GM23338 (cell line): ENCODE results near the gene NGLY1. TPM values are rescaled to one million over a fixed set of nuclear protein-coding genes. Genes with fewer than 3 reads are reported as not detected.

Source experiments
- ATAC-seq: fragments of 200-7000 bp; cut with Tn5 transposase; 3 replicates; pipeline ENCODE4 v1.9.1; 2020
- DNase-seq: peaks from one replicate; pipeline ENCODE4 v3.0.0-alpha.2; 2015; ENCODE audit warnings: low spot score
- H2AFZ ChIP-seq: fragments of 200-600 bp; sonication (generic); 2 replicates; pipeline ENCODE4 v1.8.0; 2016; ENCODE audit warnings: antibody characterized with exemption, mild to moderate bottlenecking, moderate library complexity
- H3F3A ChIP-seq: fragments of 200-600 bp; sonication (generic); replicated peaks from 2 replicates; pipeline ENCODE4 v1.8.0; 2017; ENCODE audit warnings: antibody characterized with exemption, mixed run types, low read depth
- H3K27ac ChIP-seq: fragments of 200-600 bp; sonication (generic); 2 replicates; pipeline ENCODE4 v1.6.1; 2016; ENCODE audit warnings: low read depth
- H3K27me3 ChIP-seq: fragments of 200-600 bp; sonication (generic); 2 replicates; pipeline ENCODE4 v1.8.0; 2016; ENCODE audit warnings: mild to moderate bottlenecking, mixed run types, moderate library complexity; ENCODE audit not compliant: insufficient read depth
- H3K36me3 ChIP-seq: fragments of 200-600 bp; sonication (generic); 2 replicates; pipeline ENCODE4 v1.8.0; 2016; ENCODE audit warnings: mild to moderate bottlenecking; ENCODE audit not compliant: insufficient read depth
- H3K4me1 ChIP-seq: fragments of 200-600 bp; sonication (generic); 2 replicates; pipeline ENCODE4 v1.8.0; 2016; ENCODE audit warnings: mild to moderate bottlenecking, moderate library complexity; ENCODE audit not compliant: insufficient read depth
- H3K4me2 ChIP-seq: fragments of 200-600 bp; sonication (generic); 2 replicates; pipeline ENCODE4 v1.7.1; 2017; ENCODE audit warnings: mixed run types
- H3K4me3 ChIP-seq: fragments of 200-600 bp; sonication (generic); 2 replicates; pipeline ENCODE4 v1.6.1; 2016; ENCODE audit warnings: mixed run types
- H3K79me2 ChIP-seq: fragments of 200-600 bp; sonication (generic); replicated peaks from 2 replicates; pipeline ENCODE4 v1.8.0; 2017; ENCODE audit warnings: mild to moderate bottlenecking; ENCODE audit not compliant: insufficient read depth
- H3K9me2 ChIP-seq: fragments of 200-600 bp; sonication (generic); 2 replicates; pipeline ENCODE4 v1.8.0; 2017; ENCODE audit not compliant: insufficient read depth
- H4K20me1 ChIP-seq: fragments of 200-600 bp; sonication (generic); replicated peaks from 2 replicates; pipeline ENCODE4 v1.8.0; 2017; ENCODE audit warnings: mild to moderate bottlenecking; ENCODE audit not compliant: insufficient read depth
- H3K27ac Mint-ChIP-seq: 2 replicates; pipeline ENCODE4 v1.8.0; 2020; ENCODE audit warnings: inconsistent platforms, mild to moderate bottlenecking, moderate library complexity, mixed read lengths
- H3K27me3 Mint-ChIP-seq: 3 replicates; pipeline ENCODE4 v1.8.0; 2022; ENCODE audit warnings: low read depth, mild to moderate bottlenecking, moderate library complexity, mixed read lengths, inconsistent platforms; ENCODE audit not compliant: insufficient read depth, poor library complexity
- H3K36me3 Mint-ChIP-seq: 3 replicates; pipeline ENCODE4 v1.8.0; 2021; ENCODE audit warnings: low read depth, mild to moderate bottlenecking, inconsistent platforms, moderate library complexity, mixed read lengths
- H3K4me1 Mint-ChIP-seq: 3 replicates; pipeline ENCODE4 v1.8.0; 2020; ENCODE audit warnings: mild to moderate bottlenecking, inconsistent platforms, mixed read lengths
- H3K4me3 Mint-ChIP-seq: 3 replicates; pipeline ENCODE4 v1.8.0; 2021; ENCODE audit warnings: moderate library complexity, mild to moderate bottlenecking, inconsistent platforms, mixed read lengths
- H3K9me3 Mint-ChIP-seq: 3 replicates; pipeline ENCODE4 v1.8.0; 2020; ENCODE audit warnings: moderate library complexity, mild to moderate bottlenecking, inconsistent platforms, mixed read lengths
- CREB1 ChIP-seq: fragments of 250-450 bp; sonication (Bioruptor Pico); IDR thresholded peaks from 2 replicates; pipeline ENCODE4 v1.5.0; 2020; ENCODE audit warnings: low read depth, mild to moderate bottlenecking, moderate library complexity
- EZH2 ChIP-seq: fragments of 200-600 bp; sonication (generic); IDR thresholded peaks from one replicate; pipeline ENCODE4 v1.8.0; 2017; ENCODE audit warnings: antibody characterized with exemption, mild to moderate bottlenecking, low read depth; ENCODE audit not compliant: unreplicated experiment
- EZH2phosphoT487 ChIP-seq: fragments of 200-600 bp; sonication (generic); IDR thresholded peaks from one replicate; pipeline ENCODE4 v1.8.1; 2018; ENCODE audit warnings: antibody characterized with exemption; ENCODE audit not compliant: unreplicated experiment
- JUNB ChIP-seq: IDR thresholded peaks from one replicate; pipeline ENCODE4 v1.6.1; 2016; ENCODE audit warnings: antibody characterized with exemption; ENCODE audit not compliant: unreplicated experiment
- NANOG ChIP-seq: IDR thresholded peaks from 2 replicates; pipeline ENCODE4 v1.6.1; 2016; ENCODE audit warnings: antibody characterized with exemption, borderline replicate concordance
- POLR2AphosphoS5 ChIP-seq: IDR thresholded peaks from 2 replicates; pipeline ENCODE4 v1.6.1; 2016; ENCODE audit warnings: antibody characterized with exemption, low read depth
- STAT1 ChIP-seq: IDR thresholded peaks from one replicate; pipeline ENCODE4 v1.6.1; 2016; ENCODE audit warnings: antibody characterized with exemption; ENCODE audit not compliant: unreplicated experiment
- ZNF114 ChIP-seq: fragments of 250-450 bp; sonication (Bioruptor Pico); IDR thresholded peaks from 2 replicates; pipeline ENCODE4 v1.5.0; 2020; ENCODE audit warnings: mild to moderate bottlenecking, moderate library complexity
- ZNF331 ChIP-seq: fragments of 250-450 bp; sonication (Bioruptor Pico); IDR thresholded peaks from 2 replicates; pipeline ENCODE4 v1.5.0; 2020; ENCODE audit warnings: low read depth, mild to moderate bottlenecking, moderate library complexity
- polyA plus RNA-seq: library from polyadenylated mRNA; unstranded; fragments of >200 nt; fragmentation: Nextera tagmentation; extraction: Ambion mirVana; gene quantifications from 2 replicates; pipeline ENCODE4 v1.2.1, GENCODE V29; 2016
- total RNA-seq: library from RNA; depleted of rRNA; stranded (reverse); fragments of >200 nt; shearing (Covaris generic); gene quantifications from 2 replicates; pipeline ENCODE4 v1.2.3, GENCODE V29; 2014
- TF ChIP-seq, protein P1 (sequence below): fragments of 250-450 bp; sonication (Bioruptor Pico); IDR thresholded peaks from 2 replicates; pipeline ENCODE4 v1.5.0; 2020; ENCODE audit warnings: mild to moderate bottlenecking, moderate library complexity
- TF ChIP-seq, protein P2 (sequence below): IDR thresholded peaks from 2 replicates; pipeline ENCODE4 v1.6.1; 2016; ENCODE audit warnings: antibody characterized with exemption
- TF ChIP-seq, protein P3 (sequence below), 2 experiments: fragments of 200-600 bp in 1 of 2; sonication (generic) in 1 of 2; conservative IDR thresholded peaks; 2 replicates each; pipeline versions ENCODE4 v1.5.1 to v1.6.1; 2016 to 2017; ENCODE audit warnings: antibody characterized with exemption in 2 of 2, low read depth in 2 of 2, mild to moderate bottlenecking in 2 of 2, moderate library complexity in 1 of 2
- TF ChIP-seq, protein P4 (sequence below): IDR thresholded peaks from one replicate; pipeline ENCODE4 v1.6.1; 2018; ENCODE audit warnings: antibody characterized with exemption; ENCODE audit not compliant: unreplicated experiment

Gene NGLY1
- total and polyA plus RNA-seq, 2 experiments from 2014 or later = 20.4 to 43.5 TPM

DNA sequence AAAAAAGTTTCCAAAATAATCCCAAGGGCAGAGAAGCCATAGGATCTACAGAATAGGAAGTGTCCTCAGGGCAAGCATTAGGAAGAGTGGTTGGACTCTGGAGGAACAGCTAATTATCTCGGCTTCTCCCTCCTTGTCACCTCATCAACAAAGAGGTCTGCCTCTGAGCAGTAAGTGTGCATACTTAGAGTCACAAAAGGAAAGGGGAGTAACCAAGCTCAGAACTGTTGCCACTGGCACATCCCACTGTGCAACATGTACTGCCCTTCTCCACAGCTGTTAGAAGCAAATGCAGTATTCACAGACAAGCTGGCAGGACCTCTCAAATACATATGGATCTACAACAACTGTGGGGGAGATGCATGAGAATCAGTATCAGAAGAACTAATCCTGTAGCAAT, 31.5 kb downstream of the NGLY1 start (continued):
- TF ChIP-seq EZH2 = no peak
- TF ChIP-seq EZH2phosphoT487 = no peak

DNA sequence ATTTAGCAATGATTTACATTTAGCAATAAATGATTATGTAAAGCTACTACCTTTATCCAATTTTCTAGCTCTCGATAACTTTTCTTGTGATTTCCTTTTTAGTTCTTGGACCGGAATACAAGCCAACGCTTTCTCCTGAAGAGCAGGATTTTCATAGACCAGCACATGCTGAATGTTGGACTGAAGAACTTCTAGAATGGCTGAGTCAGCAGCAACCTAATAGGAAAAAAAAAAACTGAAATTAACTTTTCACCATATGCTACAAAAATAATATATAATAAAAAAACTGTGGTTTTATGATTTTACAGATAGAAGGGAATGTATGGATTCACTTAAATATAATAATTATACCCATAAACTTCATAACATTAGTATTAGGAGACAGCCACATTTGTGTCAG, 32.2 kb downstream of the NGLY1 start:
- H3K36me3 ChIP-seq = peaks cover 5% of the 10 kb centered on the region; the same call in 1 of the 2 replicates
- peaks cover 2% of the 10 kb centered on the region for H3K27me3 Mint-ChIP-seq
- H3K4me2 ChIP-seq = no peak overlapping the region
- H3F3A ChIP-seq = no peaks in the 10 kb centered on the region
- no peaks in the 10 kb centered on the region for H3K79me2 ChIP-seq
- H3K36me3 Mint-ChIP-seq = peaks cover 26% of the 10 kb centered on the region
- H3K27me3 ChIP-seq = no peaks in the 10 kb centered on the region
- no peak overlapping the region for H3K4me3 ChIP-seq
- peaks cover 13% of the 10 kb centered on the region for H3K4me1 ChIP-seq
- ATAC-seq (no peak), DNase-seq (no peak)
- H3K9me3 Mint-ChIP-seq = no peaks in the 10 kb centered on the region
- TF ChIP-seq CREB1 (CRISPR knock-in tag) = no peak
- no peak for TF ChIP-seq ZNF114 (CRISPR knock-in tag)
- TF ChIP-seq, protein P1, sequence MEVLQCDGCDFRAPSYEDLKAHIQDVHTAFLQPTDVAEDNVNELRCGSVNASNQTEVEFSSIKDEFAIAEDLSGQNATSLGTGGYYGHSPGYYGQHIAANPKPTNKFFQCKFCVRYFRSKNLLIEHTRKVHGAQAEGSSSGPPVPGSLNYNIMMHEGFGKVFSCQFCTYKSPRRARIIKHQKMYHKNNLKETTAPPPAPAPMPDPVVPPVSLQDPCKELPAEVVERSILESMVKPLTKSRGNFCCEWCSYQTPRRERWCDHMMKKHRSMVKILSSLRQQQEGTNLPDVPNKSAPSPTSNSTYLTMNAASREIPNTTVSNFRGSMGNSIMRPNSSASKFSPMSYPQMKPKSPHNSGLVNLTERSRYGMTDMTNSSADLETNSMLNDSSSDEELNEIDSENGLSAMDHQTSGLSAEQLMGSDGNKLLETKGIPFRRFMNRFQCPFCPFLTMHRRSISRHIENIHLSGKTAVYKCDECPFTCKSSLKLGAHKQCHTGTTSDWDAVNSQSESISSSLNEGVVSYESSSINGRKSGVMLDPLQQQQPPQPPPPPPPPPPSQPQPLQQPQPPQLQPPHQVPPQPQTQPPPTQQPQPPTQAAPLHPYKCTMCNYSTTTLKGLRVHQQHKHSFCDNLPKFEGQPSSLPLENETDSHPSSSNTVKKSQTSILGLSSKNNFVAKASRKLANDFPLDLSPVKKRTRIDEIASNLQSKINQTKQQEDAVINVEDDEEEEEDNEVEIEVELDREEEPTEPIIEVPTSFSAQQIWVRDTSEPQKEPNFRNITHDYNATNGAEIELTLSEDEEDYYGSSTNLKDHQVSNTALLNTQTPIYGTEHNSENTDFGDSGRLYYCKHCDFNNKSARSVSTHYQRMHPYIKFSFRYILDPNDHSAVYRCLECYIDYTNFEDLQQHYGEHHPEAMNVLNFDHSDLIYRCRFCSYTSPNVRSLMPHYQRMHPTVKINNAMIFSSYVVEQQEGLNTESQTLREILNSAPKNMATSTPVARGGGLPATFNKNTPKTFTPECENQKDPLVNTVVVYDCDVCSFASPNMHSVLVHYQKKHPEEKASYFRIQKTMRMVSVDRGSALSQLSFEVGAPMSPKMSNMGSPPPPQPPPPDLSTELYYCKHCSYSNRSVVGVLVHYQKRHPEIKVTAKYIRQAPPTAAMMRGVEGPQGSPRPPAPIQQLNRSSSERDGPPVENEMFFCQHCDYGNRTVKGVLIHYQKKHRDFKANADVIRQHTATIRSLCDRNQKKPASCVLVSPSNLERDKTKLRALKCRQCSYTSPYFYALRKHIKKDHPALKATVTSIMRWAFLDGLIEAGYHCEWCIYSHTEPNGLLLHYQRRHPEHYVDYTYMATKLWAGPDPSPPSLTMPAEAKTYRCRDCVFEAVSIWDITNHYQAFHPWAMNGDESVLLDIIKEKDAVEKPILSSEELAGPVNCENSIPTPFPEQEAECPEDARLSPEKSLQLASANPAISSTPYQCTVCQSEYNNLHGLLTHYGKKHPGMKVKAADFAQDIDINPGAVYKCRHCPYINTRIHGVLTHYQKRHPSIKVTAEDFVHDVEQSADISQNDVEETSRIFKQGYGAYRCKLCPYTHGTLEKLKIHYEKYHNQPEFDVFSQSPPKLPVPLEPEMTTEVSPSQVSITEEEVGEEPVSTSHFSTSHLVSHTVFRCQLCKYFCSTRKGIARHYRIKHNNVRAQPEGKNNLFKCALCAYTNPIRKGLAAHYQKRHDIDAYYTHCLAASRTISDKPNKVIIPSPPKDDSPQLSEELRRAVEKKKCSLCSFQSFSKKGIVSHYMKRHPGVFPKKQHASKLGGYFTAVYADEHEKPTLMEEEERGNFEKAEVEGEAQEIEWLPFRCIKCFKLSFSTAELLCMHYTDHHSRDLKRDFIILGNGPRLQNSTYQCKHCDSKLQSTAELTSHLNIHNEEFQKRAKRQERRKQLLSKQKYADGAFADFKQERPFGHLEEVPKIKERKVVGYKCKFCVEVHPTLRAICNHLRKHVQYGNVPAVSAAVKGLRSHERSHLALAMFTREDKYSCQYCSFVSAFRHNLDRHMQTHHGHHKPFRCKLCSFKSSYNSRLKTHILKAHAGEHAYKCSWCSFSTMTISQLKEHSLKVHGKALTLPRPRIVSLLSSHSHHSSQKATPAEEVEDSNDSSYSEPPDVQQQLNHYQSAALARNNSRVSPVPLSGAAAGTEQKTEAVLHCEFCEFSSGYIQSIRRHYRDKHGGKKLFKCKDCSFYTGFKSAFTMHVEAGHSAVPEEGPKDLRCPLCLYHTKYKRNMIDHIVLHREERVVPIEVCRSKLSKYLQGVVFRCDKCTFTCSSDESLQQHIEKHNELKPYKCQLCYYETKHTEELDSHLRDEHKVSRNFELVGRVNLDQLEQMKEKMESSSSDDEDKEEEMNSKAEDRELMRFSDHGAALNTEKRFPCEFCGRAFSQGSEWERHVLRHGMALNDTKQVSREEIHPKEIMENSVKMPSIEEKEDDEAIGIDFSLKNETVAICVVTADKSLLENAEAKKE (CRISPR knock-in tag) = no peak
- TF ChIP-seq, protein P2, sequence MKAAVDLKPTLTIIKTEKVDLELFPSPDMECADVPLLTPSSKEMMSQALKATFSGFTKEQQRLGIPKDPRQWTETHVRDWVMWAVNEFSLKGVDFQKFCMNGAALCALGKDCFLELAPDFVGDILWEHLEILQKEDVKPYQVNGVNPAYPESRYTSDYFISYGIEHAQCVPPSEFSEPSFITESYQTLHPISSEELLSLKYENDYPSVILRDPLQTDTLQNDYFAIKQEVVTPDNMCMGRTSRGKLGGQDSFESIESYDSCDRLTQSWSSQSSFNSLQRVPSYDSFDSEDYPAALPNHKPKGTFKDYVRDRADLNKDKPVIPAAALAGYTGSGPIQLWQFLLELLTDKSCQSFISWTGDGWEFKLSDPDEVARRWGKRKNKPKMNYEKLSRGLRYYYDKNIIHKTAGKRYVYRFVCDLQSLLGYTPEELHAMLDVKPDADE = no peak
- no peak for TF ChIP-seq EZH2
- no peak for TF ChIP-seq EZH2phosphoT487
- TF ChIP-seq ZNF331 = no peak
- TF ChIP-seq, protein P3, sequence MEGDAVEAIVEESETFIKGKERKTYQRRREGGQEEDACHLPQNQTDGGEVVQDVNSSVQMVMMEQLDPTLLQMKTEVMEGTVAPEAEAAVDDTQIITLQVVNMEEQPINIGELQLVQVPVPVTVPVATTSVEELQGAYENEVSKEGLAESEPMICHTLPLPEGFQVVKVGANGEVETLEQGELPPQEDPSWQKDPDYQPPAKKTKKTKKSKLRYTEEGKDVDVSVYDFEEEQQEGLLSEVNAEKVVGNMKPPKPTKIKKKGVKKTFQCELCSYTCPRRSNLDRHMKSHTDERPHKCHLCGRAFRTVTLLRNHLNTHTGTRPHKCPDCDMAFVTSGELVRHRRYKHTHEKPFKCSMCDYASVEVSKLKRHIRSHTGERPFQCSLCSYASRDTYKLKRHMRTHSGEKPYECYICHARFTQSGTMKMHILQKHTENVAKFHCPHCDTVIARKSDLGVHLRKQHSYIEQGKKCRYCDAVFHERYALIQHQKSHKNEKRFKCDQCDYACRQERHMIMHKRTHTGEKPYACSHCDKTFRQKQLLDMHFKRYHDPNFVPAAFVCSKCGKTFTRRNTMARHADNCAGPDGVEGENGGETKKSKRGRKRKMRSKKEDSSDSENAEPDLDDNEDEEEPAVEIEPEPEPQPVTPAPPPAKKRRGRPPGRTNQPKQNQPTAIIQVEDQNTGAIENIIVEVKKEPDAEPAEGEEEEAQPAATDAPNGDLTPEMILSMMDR (conservative IDR thresholded peaks at IDR 0.05; ENCODE audit: low read depth in 2 of 2) = no peak
- no peak for TF ChIP-seq JUNB
- TF ChIP-seq STAT1 = no peak
- TF ChIP-seq POLR2AphosphoS5 = no peak
- TF ChIP-seq, protein P4, sequence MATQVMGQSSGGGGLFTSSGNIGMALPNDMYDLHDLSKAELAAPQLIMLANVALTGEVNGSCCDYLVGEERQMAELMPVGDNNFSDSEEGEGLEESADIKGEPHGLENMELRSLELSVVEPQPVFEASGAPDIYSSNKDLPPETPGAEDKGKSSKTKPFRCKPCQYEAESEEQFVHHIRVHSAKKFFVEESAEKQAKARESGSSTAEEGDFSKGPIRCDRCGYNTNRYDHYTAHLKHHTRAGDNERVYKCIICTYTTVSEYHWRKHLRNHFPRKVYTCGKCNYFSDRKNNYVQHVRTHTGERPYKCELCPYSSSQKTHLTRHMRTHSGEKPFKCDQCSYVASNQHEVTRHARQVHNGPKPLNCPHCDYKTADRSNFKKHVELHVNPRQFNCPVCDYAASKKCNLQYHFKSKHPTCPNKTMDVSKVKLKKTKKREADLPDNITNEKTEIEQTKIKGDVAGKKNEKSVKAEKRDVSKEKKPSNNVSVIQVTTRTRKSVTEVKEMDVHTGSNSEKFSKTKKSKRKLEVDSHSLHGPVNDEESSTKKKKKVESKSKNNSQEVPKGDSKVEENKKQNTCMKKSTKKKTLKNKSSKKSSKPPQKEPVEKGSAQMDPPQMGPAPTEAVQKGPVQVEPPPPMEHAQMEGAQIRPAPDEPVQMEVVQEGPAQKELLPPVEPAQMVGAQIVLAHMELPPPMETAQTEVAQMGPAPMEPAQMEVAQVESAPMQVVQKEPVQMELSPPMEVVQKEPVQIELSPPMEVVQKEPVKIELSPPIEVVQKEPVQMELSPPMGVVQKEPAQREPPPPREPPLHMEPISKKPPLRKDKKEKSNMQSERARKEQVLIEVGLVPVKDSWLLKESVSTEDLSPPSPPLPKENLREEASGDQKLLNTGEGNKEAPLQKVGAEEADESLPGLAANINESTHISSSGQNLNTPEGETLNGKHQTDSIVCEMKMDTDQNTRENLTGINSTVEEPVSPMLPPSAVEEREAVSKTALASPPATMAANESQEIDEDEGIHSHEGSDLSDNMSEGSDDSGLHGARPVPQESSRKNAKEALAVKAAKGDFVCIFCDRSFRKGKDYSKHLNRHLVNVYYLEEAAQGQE = no peak
- TF ChIP-seq NANOG = no peak
- no peaks in the 10 kb centered on the region for H4K20me1 ChIP-seq
- peaks cover 18% of the 10 kb centered on the region for H3K4me1 Mint-ChIP-seq
- no peaks in the 10 kb centered on the region for H3K9me2 ChIP-seq
- no peak overlapping the region for H3K27ac Mint-ChIP-seq
- no peak overlapping the region for H3K4me3 Mint-ChIP-seq
- no peak overlapping the region for H3K27ac ChIP-seq
- no peak overlapping the region for H2AFZ ChIP-seq
